HepG2 (cell line): ENCODE data around the gene AKR1B15. TPM values are rescaled to one million over a fixed set of nuclear protein-coding genes. Genes with fewer than 3 reads are reported as not detected.

Experiments used
- ATAC-seq: fragments of 200-7000 bp; cut with Tn5 transposase; 3 replicates; pipeline ENCODE4 v1.9.1; 2020; ENCODE audit warnings: mild to moderate bottlenecking, moderate library complexity
- BruUV-seq: library from RNA; stranded (reverse); fragments of 400-500 nt; replicated peaks from 2 replicates; lab custom pipeline; 2021; lab: Mats Ljungman, UMichigan
- CTCF ChIA-PET: fragments of 300-600 bp; formaldehyde crosslinking; extraction: SDS; loops from one replicate; lab custom pipeline; 2021; ENCODE audit warnings: low total read pairs, inconsistent platforms, low intra/inter-chr PET ratio; lab: Yijun Ruan, JAX
- POLR2A ChIA-PET: fragments of 350-600 bp; sonication (Branson Sonifier 250); formaldehyde crosslinking; loops from one replicate; lab custom pipeline; 2020; ENCODE audit warnings: antibody characterized with exemption, inconsistent platforms; lab: Yijun Ruan, JAX
- DNase-seq: peaks from one replicate; pipeline ENCODE4 v3.0.0-alpha.2; 2015; ENCODE audit warnings: low spot score
- FAIRE-seq: peaks from 3 replicates; lab custom pipeline; 2011; peaks lifted over from hg19 to GRCh38; lab: Jason Lieb, UNC
- H2AFZ ChIP-seq: one replicate; pipeline ENCODE4 v1.6.1; 2011; ENCODE audit warnings: low read length, inconsistent platforms
- H3K27ac ChIP-seq: fragments of 300-600 bp; 3 replicates; pipeline ENCODE4 v1.8.0; 2011; ENCODE audit warnings: mixed run types, mild to moderate bottlenecking, mixed read lengths, low read length, inconsistent platforms; ENCODE audit not compliant: insufficient read depth; ENCODE audit errors: extremely low read length
- H3K27me3 ChIP-seq, 2 experiments: fragments of 200-600 bp in 1 of 2; 2 replicates in 1 of 2; 3 replicates in 1 of 2; pipeline versions ENCODE4 v1.6.0 to v1.8.0; 2011; ENCODE audit warnings: low read length in 2 of 2, mild to moderate bottlenecking in 2 of 2, moderate library complexity in 2 of 2, inconsistent platforms in 1 of 2; ENCODE audit not compliant: insufficient read depth in 2 of 2, control insufficient read depth in 1 of 2
- H3K36me3 ChIP-seq, 2 experiments: fragments of 200-600 bp in 1 of 2; replicated peaks in 1 of 2; 2 replicates in 1 of 2; 3 replicates in 1 of 2; pipeline versions ENCODE4 v1.5.1 to v1.8.0; 2011; ENCODE audit warnings: low read length in 2 of 2, inconsistent platforms in 1 of 2; ENCODE audit not compliant: insufficient read depth in 2 of 2, control insufficient read depth in 1 of 2
- H3K4me1 ChIP-seq: 2 replicates; pipeline ENCODE4 v1.5.1; 2012; ENCODE audit warnings: low read length, inconsistent platforms; ENCODE audit not compliant: insufficient read depth
- H3K4me2 ChIP-seq: 2 replicates; pipeline ENCODE4 v1.6.0; 2011; ENCODE audit warnings: low read depth, low read length, inconsistent platforms
- H3K4me3 ChIP-seq, 3 experiments: fragments of 200-600 bp in 1 of 3; sonication (generic), shearing (Covaris generic) in 1 of 3; replicated peaks in 1 of 3; 2 replicates each; pipeline ENCODE4 v1.5.1; 2011 to 2016; ENCODE audit warnings: low read length in 3 of 3, inconsistent platforms in 2 of 3, low read depth in 2 of 3, mild to moderate bottlenecking in 2 of 3, control low read depth in 1 of 3, mixed read lengths in 1 of 3; ENCODE audit not compliant: insufficient read depth in 1 of 3
- H3K79me2 ChIP-seq: one replicate; pipeline ENCODE4 v1.6.1; 2011; ENCODE audit warnings: low read length, inconsistent platforms; ENCODE audit not compliant: insufficient read depth
- H3K9ac ChIP-seq: 2 replicates; pipeline ENCODE4 v1.6.0; 2011; ENCODE audit warnings: mild to moderate bottlenecking, low read depth, low read length, inconsistent platforms; ENCODE audit not compliant: insufficient read depth
- H3K9me3 ChIP-seq: 2 replicates; pipeline ENCODE4 v1.5.1; 2012; ENCODE audit warnings: mild to moderate bottlenecking, low read length
- H4K20me1 ChIP-seq: 2 replicates; pipeline ENCODE4 v1.6.0; 2011; ENCODE audit warnings: inconsistent platforms, mild to moderate bottlenecking, low read length, moderate library complexity; ENCODE audit not compliant: insufficient read depth
- DNMT3B ChIP-seq: conservative IDR thresholded peaks from 2 replicates; pipeline ENCODE4 v1.6.1; 2016; ENCODE audit warnings: missing biosample characterization, control low read depth
- GATAD2A ChIP-seq: IDR thresholded peaks from 2 replicates; pipeline ENCODE4 v1.6.1; 2016
- HDAC6 ChIP-seq: fragments of 200-600 bp; sonication (generic); IDR thresholded peaks from 2 replicates; pipeline ENCODE4 v1.7.0; 2017; ENCODE audit warnings: mild to moderate bottlenecking, antibody characterized with exemption, low read length, low read depth
- IKZF1 ChIP-seq: fragments of 450-650 bp; IDR thresholded peaks from 2 replicates; pipeline ENCODE4 v1.7.1; 2016
- MYNN ChIP-seq: sonication (generic); formaldehyde crosslinking; IDR thresholded peaks from 2 replicates; pipeline ENCODE4 v1.4.0; 2020; ENCODE audit warnings: mild to moderate bottlenecking, low read depth, missing genetic modification reagents
- NFIB ChIP-seq: sonication (generic); formaldehyde crosslinking; IDR thresholded peaks from 2 replicates; pipeline ENCODE4 v1.9.0; 2021; ENCODE audit warnings: missing genetic modification reagents, mild to moderate bottlenecking, borderline replicate concordance
- RCOR2 ChIP-seq: IDR thresholded peaks from 2 replicates; pipeline ENCODE4 v1.6.1; 2016; ENCODE audit warnings: missing biosample characterization, missing genetic modification reagents
- SMC3 ChIP-seq: IDR thresholded peaks from 2 replicates; pipeline ENCODE4 v1.6.1; 2011; ENCODE audit warnings: low read length, improper control_type of control experiment
- ZFAT ChIP-seq: sonication (generic); formaldehyde crosslinking; conservative IDR thresholded peaks from 2 replicates; pipeline ENCODE4 v1.8.1; 2023; ENCODE audit warnings: missing genetic modification reagents, inconsistent platforms
- ZNF121 ChIP-seq: sonication (generic); formaldehyde crosslinking; IDR thresholded peaks from 2 replicates; pipeline ENCODE4 v1.5.0; 2020; ENCODE audit warnings: mild to moderate bottlenecking, missing genetic modification reagents
- ZNF33B ChIP-seq: sonication (generic); formaldehyde crosslinking; IDR thresholded peaks from 2 replicates; pipeline ENCODE4 v1.5.1; 2020; ENCODE audit warnings: mild to moderate bottlenecking, missing genetic modification reagents
- ZNF562 ChIP-seq: sonication (generic); formaldehyde crosslinking; IDR thresholded peaks from 2 replicates; pipeline ENCODE4 v1.8.0; 2022; ENCODE audit warnings: missing genetic modification reagents, borderline replicate concordance
- ZNF780A ChIP-seq: sonication (generic); formaldehyde crosslinking; IDR thresholded peaks from 2 replicates; pipeline ENCODE4 v1.8.0; 2022; ENCODE audit warnings: mild to moderate bottlenecking, missing genetic modification reagents, moderate library complexity
- whole genome bisulfite sequencing: methylation state at CpG from one replicate; pipeline ENCODE4 v1.1.6; 2017; ENCODE audit warnings: low lambda C conversion rate; 5-methylcytosine and 5-hydroxymethylcytosine counted together
- in situ Hi-C: cut with HindIII; loops from 2 replicates; pipeline ENCODE4 v1.10.0; 2017; ENCODE audit warnings: low pct_unique_long_range_greater_than_20kb; ENCODE audit not compliant: extremely low pct_ligation_motif_present
- intact Hi-C: fragments of 100-400 bp; cut with micrococcal nuclease; formaldehyde crosslinking; loops from one replicate; pipeline ENCODE4 v1.10.0; 2022; ENCODE audit not compliant: unreplicated experiment
- polyA plus RNA-seq, 8 experiments: library from polyadenylated mRNA; depleted of rRNA in 3 of 8; stranded (reverse) in 7 of 8; unstranded in 1 of 8; fragments of >200 nt; fragmentation: Illumina TruSeq in 4 of 8; extraction: Trizol in 4 of 8; gene quantifications; 2 replicates each; pipeline versions ENCODE4 v1.2.1 to v1.2.3, GENCODE V29; 2011 to 2016; ENCODE audit warnings: low read depth in 4 of 8, missing spikeins in 1 of 8, mixed read lengths in 1 of 8; ENCODE audit not compliant: insufficient read depth in 1 of 8
- total RNA-seq, 5 experiments: library from RNA; depleted of rRNA; stranded (reverse); fragments of >200 nt; fragmentation: Illumina TruSeq; extraction: Trizol; gene quantifications; 2 replicates each; pipeline ENCODE4 v1.2.3, GENCODE V29; 2016; ENCODE audit warnings: low read depth in 1 of 5
- TF ChIP-seq, protein P1 (sequence below): sonication (generic); formaldehyde crosslinking; IDR thresholded peaks from 2 replicates; pipeline ENCODE4 v1.4.0; 2020; ENCODE audit warnings: missing genetic modification reagents
- TF ChIP-seq, protein P2 (sequence below): fragments of 450-650 bp; IDR thresholded peaks from 2 replicates; pipeline ENCODE4 v1.6.1; 2017
- TF ChIP-seq, protein P3 (sequence below): sonication (generic); formaldehyde crosslinking; IDR thresholded peaks from 2 replicates; pipeline ENCODE4 v1.9.0; 2021; ENCODE audit warnings: missing genetic modification reagents, mild to moderate bottlenecking, borderline replicate concordance

Gene AKR1B15
- total and polyA plus RNA-seq, 2 of the 13 experiments (the other 11 are each of a cell fraction or from before 2014, with no cell fraction given): 0.77 TPM; not detected in 1

DNA sequence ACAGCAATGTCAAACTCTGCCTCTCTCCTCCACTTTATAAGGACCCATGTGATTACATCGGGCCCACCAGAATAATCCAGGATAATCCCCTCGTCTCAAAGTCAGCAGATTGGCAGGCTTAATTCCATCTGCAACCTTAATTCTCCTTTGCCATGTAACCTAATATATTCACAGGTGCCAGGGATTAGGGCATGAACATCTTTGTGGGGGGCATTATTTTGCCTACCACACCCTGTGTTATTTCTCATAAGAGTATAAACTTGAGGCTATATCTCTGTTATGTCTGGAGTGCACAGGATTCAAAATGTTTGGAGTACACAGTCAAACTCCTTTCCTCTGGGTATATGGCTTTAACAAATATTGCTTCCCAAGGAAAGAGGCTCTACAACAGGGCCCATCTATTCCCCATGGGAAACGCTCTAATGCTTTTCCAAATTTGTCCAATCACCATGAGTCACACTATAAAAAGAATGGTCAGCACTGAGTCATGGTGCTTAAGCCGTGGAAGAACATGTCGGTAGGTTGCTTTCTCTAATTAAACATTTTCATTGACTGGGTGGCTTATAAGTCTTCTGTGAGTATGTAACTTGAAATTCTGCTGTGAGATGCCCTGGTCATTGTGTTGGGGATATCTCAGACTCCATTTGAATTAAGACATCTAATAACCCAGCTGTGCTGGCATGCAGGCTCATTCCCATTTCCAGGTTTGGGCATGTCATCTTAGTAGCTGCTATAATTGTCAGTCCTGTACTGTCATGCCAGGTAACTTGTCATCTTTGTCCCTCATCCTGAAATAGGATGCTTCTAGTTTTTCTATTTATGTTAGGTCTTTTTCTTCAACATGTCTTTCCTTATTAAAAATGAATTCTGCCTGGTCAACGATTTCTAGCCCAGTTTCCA, 33.1 kb upstream of the AKR1B15 start:
- ChIA-PET CTCF (interaction anchor here (2.9 to 4.8 kb wide), 2 partner anchors 83 to 90 kb away, joined by 27 to 68 read pairs; no protein-coding TSS in a partner anchor), POLR2A (no interaction called here)
- ATAC-seq (no peak), FAIRE-seq (no peak), DNase-seq (no peak)
- TF ChIP-seq, protein P1, sequence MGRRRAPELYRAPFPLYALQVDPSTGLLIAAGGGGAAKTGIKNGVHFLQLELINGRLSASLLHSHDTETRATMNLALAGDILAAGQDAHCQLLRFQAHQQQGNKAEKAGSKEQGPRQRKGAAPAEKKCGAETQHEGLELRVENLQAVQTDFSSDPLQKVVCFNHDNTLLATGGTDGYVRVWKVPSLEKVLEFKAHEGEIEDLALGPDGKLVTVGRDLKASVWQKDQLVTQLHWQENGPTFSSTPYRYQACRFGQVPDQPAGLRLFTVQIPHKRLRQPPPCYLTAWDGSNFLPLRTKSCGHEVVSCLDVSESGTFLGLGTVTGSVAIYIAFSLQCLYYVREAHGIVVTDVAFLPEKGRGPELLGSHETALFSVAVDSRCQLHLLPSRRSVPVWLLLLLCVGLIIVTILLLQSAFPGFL (CRISPR knock-in tag): no peak
- TF ChIP-seq, protein P2, sequence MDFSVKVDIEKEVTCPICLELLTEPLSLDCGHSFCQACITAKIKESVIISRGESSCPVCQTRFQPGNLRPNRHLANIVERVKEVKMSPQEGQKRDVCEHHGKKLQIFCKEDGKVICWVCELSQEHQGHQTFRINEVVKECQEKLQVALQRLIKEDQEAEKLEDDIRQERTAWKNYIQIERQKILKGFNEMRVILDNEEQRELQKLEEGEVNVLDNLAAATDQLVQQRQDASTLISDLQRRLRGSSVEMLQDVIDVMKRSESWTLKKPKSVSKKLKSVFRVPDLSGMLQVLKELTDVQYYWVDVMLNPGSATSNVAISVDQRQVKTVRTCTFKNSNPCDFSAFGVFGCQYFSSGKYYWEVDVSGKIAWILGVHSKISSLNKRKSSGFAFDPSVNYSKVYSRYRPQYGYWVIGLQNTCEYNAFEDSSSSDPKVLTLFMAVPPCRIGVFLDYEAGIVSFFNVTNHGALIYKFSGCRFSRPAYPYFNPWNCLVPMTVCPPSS: no peak
- TF ChIP-seq, protein P3, sequence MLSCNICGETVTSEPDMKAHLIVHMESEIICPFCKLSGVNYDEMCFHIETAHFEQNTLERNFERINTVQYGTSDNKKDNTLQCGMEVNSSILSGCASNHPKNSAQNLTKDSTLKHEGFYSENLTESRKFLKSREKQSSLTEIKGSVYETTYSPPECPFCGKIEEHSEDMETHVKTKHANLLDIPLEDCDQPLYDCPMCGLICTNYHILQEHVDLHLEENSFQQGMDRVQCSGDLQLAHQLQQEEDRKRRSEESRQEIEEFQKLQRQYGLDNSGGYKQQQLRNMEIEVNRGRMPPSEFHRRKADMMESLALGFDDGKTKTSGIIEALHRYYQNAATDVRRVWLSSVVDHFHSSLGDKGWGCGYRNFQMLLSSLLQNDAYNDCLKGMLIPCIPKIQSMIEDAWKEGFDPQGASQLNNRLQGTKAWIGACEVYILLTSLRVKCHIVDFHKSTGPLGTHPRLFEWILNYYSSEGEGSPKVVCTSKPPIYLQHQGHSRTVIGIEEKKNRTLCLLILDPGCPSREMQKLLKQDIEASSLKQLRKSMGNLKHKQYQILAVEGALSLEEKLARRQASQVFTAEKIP (CRISPR knock-in tag): no peak
- TF ChIP-seq ZNF33B (CRISPR knock-in tag) (no peak), RCOR2 (CRISPR knock-in tag) (no peak), SMC3 (no peak), IKZF1 (no peak), ZNF121 (CRISPR knock-in tag) (no peak), HDAC6 (no peak), NFIB (no peak), GATAD2A (CRISPR knock-in tag) (no peak), MYNN (CRISPR knock-in tag) (no peak), ZFAT (CRISPR knock-in tag) (no peak), DNMT3B (no peak), ZNF562 (CRISPR knock-in tag) (no peak), ZNF780A (CRISPR knock-in tag) (no peak)
- in situ Hi-C loops (no loop called here), intact Hi-C loops (loop anchor here (2.0 kb wide), 1 partner anchor 37 kb away; no protein-coding TSS in a partner anchor)
- no peak overlapping the region for H2AFZ ChIP-seq
- WGBS: 1% methylated on average over 6 of the region's 6 CpGs
- no peaks in the 10 kb centered on the region for H3K36me3 ChIP-seq
- H4K20me1 ChIP-seq: no peaks in the 10 kb centered on the region
- no peak overlapping the region for H3K27ac ChIP-seq
- no peaks in the 10 kb centered on the region for H3K4me1 ChIP-seq
- H3K4me2 ChIP-seq: no peak overlapping the region
- no peak overlapping the region for H3K9ac ChIP-seq
- H3K4me3 ChIP-seq: no peak overlapping the region
- no peaks in the 10 kb centered on the region for H3K79me2 ChIP-seq
- peaks cover 0 to 5% of the 10 kb centered on the region in 2 experiments; a peak in 2 of 5 replicates for H3K27me3 ChIP-seq
- H3K9me3 ChIP-seq: no peaks in the 10 kb centered on the region
- no TSS peak for BruUV-seq
